SK-N-MC (cell line): Measurements from ENCODE around the gene CLDND2.

Source experiments
- DNase-seq: peaks from one replicate; pipeline ENCODE4 v3.0.0-alpha.2; 2011; ENCODE audit warnings: low read depth, low spot score
- H3K27ac ChIP-seq: fragments of 200-600 bp; sonication (generic); 2 replicates; pipeline ENCODE4 v1.5.1; 2016; ENCODE audit warnings: mixed run types
- H3K36me3 ChIP-seq: fragments of 200-600 bp; sonication (generic); 2 replicates; pipeline ENCODE4 v1.6.1; 2017; ENCODE audit warnings: antibody characterized with exemption, low read length, mixed read lengths; ENCODE audit not compliant: insufficient read depth
- H3K4me3 ChIP-seq: fragments of 200-600 bp; sonication (generic); 2 replicates; pipeline ENCODE4 v1.5.1; 2016
- H3K9ac ChIP-seq: fragments of 200-600 bp; sonication (generic); 2 replicates; pipeline ENCODE4 v1.8.0; 2017; ENCODE audit warnings: mixed run types, mixed read lengths; ENCODE audit not compliant: insufficient read length
- H3K9me3 ChIP-seq: fragments of 200-600 bp; sonication (generic); 2 replicates; pipeline ENCODE4 v1.6.1; 2017; ENCODE audit warnings: low read depth, mild to moderate bottlenecking, antibody characterized with exemption, low read length, moderate library complexity, mixed read lengths
- EZH2 ChIP-seq: fragments of 200-600 bp; sonication (generic); IDR thresholded peaks from one replicate; pipeline ENCODE4 v1.6.1; 2017; ENCODE audit warnings: antibody characterized with exemption
- FOXP2 ChIP-seq: optimal IDR thresholded peaks from 2 replicates; pipeline ENCODE3; 2011; ENCODE audit warnings: mild to moderate bottlenecking, moderate library complexity; ENCODE audit not compliant: insufficient read depth; ENCODE audit errors: extremely low read length, control extremely low read depth
- POLR2AphosphoS5 ChIP-seq: IDR thresholded peaks from 2 replicates; pipeline ENCODE4 v1.6.1; 2012; ENCODE audit warnings: mild to moderate bottlenecking, low read depth, low read length, borderline replicate concordance

CLDND2 gene

DNA sequence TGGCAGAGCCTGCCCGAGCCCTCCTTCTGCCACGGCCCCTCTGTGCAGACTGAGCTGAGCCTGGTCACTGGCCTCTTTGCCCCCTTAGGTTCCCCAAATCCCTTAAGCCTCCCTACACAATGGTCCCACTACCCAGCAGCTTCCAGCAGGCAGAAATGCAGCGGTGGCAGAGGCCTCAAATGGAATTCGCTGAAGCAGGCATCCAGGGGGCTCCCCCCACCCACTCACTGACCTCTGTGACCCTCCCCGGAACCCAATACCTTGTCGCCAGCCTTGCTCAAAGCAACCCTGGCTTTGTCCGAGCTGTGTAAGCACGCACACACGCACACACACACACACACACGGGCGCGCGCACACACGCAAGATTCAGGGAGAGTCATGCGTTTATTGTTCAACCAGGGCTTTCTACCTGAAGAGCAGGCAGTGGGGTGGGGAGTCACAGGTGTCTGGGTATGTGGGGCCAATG, 19.2 kb upstream of the CLDND2 start, which contains the start of gene LIM2:
Gene LIM2 (minus strand): TSS at position 51 of the 466 bp plus-strand sequence. CDS start 531 bp downstream, outside the sequence.
- H3K27ac ChIP-seq: no peak within 1 kb of the TSS
- TF ChIP-seq FOXP2 (no peak), EZH2 (no peak), POLR2AphosphoS5 (no peak)
- no peaks in the 10 kb centered on the region for H3K9me3 ChIP-seq
- DNase-seq: no peak
- no peak within 1 kb of the TSS for H3K9ac ChIP-seq
- no peak within 1 kb of the TSS for H3K4me3 ChIP-seq
- no peaks in the 10 kb centered on the region for H3K36me3 ChIP-seq

DNA sequence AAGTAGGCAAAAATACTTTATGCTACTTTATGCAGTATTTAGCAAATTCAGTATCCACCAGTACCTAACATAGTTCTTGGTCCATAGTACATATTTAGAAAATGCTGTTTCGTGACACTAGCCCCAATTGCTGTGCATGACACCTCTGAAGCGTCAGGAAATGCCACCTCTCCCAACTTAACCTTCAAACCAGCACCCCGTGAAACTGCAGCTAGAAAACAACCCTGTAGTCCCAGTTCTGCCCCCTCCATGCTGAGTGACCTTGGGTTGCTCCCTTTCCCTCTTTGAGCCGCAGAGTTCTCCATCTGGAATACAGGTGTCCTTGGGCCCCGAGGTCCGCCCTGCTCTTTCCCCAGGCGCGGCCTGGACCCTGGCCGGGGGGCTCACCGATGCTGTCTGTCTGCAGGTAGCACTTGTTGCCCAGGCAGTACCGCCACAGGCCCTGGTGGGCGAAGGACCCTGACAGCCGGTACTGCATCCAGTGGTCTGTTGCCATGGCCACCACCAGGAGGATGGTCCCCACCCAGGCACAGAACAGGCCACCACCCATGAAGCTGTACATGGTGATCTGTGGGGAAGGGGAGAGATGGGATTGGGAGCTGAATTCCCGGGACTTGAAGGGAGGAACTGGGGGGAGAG, 18.2 kb upstream of the CLDND2 start:
- no peak overlapping the region for H3K27ac ChIP-seq
- H3K9ac ChIP-seq: no peak overlapping the region
- no peak for DNase-seq
- no peaks in the 10 kb centered on the region for H3K9me3 ChIP-seq
- no peaks in the 10 kb centered on the region for H3K36me3 ChIP-seq
- TF ChIP-seq POLR2AphosphoS5 (no peak), FOXP2 (no peak), EZH2 (no peak)
- H3K4me3 ChIP-seq: no peak overlapping the region

- H3K4me3 ChIP-seq: no peak overlapping the region
- H3K27ac ChIP-seq: no peak overlapping the region
- no peaks in the 10 kb centered on the region for H3K9me3 ChIP-seq
- TF ChIP-seq FOXP2: no peak
- TF ChIP-seq EZH2: no peak
- TF ChIP-seq POLR2AphosphoS5: no peak
- no peak for DNase-seq
- H3K36me3 ChIP-seq: no peaks in the 10 kb centered on the region
- no peak overlapping the region for H3K9ac ChIP-seq
Measured at GRCh38 chr19:51382004-51382403, 13.2 kb upstream of the CLDND2 start.

DNA sequence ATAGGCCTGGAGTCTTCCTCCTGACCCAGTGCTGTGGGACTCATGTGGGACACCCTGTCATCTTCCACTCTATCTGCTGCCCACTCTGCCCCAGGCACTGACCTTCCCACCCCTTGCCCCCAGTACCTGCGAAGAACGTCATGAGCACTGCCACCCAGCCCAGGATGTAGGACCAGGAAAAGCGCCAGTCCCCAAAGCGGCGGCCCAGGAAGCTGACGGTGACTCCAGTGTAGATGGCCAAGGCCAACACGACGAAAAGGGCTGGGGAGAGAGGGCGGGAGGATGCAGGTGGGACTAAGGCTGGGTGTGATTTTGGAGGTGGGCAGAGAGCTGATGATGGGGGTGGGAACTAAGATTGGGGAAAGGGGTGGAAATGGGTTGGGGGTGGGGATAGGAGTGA, 11.6 kb upstream of the CLDND2 start:
- H3K9ac ChIP-seq: no peak overlapping the region
- no peaks in the 10 kb centered on the region for H3K9me3 ChIP-seq
- H3K4me3 ChIP-seq: no peak overlapping the region
- no peak for TF ChIP-seq POLR2AphosphoS5
- TF ChIP-seq EZH2: no peak
- no peak for TF ChIP-seq FOXP2
- no peak for DNase-seq
- no peak overlapping the region for H3K27ac ChIP-seq
- no peaks in the 10 kb centered on the region for H3K36me3 ChIP-seq

DNA sequence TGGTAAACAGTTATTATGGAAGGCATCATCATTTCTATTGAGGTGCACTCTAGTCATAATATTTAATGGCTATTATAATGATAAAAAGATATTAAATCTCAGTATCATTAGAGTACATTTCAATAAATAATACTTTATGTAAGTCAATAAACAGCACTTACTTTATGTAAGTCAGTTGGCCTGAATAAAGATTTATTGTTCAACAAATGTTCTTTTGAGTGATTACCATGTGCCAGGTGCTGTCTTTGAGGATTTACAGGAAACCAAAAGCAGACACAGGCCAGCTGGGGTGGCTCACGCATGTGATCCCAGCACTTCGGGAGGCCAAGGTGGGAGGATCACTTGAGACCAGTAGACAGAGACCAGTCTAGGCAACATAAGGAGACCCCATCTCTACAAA, 8.6 kb upstream of the CLDND2 start:
- H3K9me3 ChIP-seq: no peaks in the 10 kb centered on the region
- DNase-seq: no peak
- H3K9ac ChIP-seq: no peak overlapping the region
- no peaks in the 10 kb centered on the region for H3K36me3 ChIP-seq
- TF ChIP-seq EZH2 (no peak), FOXP2 (no peak), POLR2AphosphoS5 (no peak)
- no peak overlapping the region for H3K27ac ChIP-seq
- H3K4me3 ChIP-seq: no peak overlapping the region

- Histone ChIP-seq H3K4me3 (no peak overlapping the region), H3K9me3 (no peaks in the 10 kb centered on the region), H3K9ac (no peak overlapping the region), H3K36me3 (no peaks in the 10 kb centered on the region), H3K27ac (no peak overlapping the region)
- TF ChIP-seq EZH2 (no peak), POLR2AphosphoS5 (no peak), FOXP2 (no peak)
- DNase-seq: no peak
Measured at GRCh38 chr19:51375504-51376221, 6.9 kb upstream of the CLDND2 start.

DNA sequence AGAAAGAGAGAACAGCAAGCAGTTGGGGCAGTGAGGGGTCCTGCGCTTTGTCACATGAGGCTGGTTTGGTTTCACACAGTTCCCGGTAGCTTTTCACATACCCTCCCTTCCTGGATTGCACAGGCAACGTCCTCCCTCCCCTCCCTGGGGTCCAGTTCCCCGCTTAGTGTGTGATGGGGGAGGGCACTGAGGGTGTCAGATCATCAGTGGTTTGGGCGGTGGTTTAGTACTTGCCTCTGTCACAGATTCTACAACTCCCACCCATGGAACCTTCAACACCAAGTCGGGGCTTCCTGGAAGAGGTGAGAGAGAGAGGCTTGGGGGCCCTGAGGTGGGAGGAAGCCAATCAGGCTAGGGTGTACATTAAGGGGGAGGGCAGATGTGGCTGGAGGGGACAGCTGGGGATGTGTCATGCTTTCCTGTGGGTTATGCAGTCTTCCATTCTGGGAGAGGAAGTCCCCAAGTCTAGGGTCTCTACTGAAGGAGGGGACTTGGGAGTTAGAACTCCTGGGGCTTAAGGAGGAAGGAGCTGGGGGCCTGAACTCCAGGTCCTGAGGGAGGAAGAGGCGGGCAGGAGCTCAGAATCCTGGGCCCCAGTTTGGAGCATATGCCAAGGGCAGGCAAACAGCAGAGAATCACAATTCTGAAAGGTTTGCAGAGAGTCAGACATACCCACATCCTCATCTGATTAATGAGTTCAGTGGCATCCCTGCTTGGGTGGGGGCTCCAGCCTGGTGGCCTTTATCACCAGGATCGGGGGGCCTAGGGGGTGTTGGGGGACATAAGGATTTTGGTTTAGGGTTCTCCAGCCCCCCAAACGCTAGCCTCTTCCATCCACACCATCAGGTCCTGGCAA, 4.1 kb upstream of the CLDND2 start, which contains the start of gene NKG7:
Gene NKG7 (minus strand): TSS at position 6 of the 856 bp plus-strand sequence. CDS start 119 bp downstream, outside the sequence.
- H3K9ac ChIP-seq: no peak within 1 kb of the TSS
- TF ChIP-seq POLR2AphosphoS5 (no peak), EZH2 (no peak)
- H3K36me3 ChIP-seq: no peaks in the 10 kb centered on the region
- DNase-seq: no peak
- H3K4me3 ChIP-seq: no peak within 1 kb of the TSS
- H3K27ac ChIP-seq: no peak within 1 kb of the TSS
- no peaks in the 10 kb centered on the region for H3K9me3 ChIP-seq

- Histone ChIP-seq H3K27ac (no peak overlapping the region), H3K36me3 (no peaks in the 10 kb centered on the region), H3K4me3 (no peak overlapping the region), H3K9me3 (no peaks in the 10 kb centered on the region), H3K9ac (no peak overlapping the region)
- DNase-seq: no peak
- no peak for TF ChIP-seq POLR2AphosphoS5
- no peak for TF ChIP-seq FOXP2
- no peak for TF ChIP-seq EZH2
Measured at GRCh38 chr19:51372021-51372648, 3.3 kb upstream of the CLDND2 start.
